ENCODE measurements around the gene MAOA.

DNA sequence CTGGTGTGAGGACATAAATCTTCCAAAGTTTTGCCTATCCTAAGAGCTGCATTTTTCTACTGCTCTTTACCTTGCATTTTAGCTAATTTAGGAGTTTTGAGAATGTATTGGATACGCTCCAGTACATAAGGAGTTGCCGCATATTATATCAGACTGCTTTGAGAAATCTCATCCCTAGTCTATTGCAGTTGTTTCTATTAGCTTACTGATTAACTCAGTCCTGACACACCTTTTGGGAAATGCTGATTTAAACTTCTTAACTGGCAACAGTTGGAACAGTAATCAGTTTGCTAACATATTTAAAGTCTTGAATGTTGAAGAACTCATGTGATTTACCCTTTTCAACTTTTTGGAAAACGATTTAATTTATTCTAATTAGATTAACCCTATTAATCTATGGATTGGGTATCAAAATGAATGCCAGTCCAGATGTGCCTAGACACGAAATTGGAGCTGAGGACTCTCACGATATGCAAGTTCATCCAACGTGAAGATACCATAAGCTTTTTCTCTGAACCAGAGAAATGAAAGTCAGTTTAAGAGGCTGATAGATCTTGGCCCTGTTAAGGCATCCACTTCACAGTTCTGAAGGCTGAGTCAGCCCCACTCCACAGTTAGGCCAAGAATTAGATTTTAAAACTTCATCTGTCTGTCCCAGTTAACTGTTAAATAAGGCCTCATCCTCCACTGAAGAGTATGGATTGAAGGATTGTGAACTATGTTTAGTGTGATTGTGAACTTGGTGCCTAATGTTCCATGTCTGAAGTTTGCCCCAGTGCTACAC, 90.0 kb downstream of the MAOA start:
- TF ChIP-seq, protein P1, sequence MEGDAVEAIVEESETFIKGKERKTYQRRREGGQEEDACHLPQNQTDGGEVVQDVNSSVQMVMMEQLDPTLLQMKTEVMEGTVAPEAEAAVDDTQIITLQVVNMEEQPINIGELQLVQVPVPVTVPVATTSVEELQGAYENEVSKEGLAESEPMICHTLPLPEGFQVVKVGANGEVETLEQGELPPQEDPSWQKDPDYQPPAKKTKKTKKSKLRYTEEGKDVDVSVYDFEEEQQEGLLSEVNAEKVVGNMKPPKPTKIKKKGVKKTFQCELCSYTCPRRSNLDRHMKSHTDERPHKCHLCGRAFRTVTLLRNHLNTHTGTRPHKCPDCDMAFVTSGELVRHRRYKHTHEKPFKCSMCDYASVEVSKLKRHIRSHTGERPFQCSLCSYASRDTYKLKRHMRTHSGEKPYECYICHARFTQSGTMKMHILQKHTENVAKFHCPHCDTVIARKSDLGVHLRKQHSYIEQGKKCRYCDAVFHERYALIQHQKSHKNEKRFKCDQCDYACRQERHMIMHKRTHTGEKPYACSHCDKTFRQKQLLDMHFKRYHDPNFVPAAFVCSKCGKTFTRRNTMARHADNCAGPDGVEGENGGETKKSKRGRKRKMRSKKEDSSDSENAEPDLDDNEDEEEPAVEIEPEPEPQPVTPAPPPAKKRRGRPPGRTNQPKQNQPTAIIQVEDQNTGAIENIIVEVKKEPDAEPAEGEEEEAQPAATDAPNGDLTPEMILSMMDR (conservative IDR thresholded peaks at IDR 0.05 in 1 of 2, IDR thresholded peaks at IDR 0.05 in 1 of 2; ENCODE audit: extremely low read depth in 1 of 2, insufficient read depth in 1 of 2, low read depth in 1 of 2, low read length in 2 of 2), result no peak
- TF ChIP-seq EZH2 (IDR thresholded peaks at IDR 0.05; ENCODE audit: borderline replicate concordance, low read length), result no peak
